H1 (cell line): ENCODE data around the gene MYBL2.

Experiments
- ATF2 ChIP-seq: IDR thresholded peaks from 2 replicates; pipeline ENCODE4 v1.6.1; 2012; ENCODE audit warnings: low read length, inconsistent platforms
- EP300 ChIP-seq, 2 experiments: IDR thresholded peaks; 1 replicate in 1 of 2; 2 replicates in 1 of 2; pipeline ENCODE4 v1.6.1; 2011 to 2012; ENCODE audit warnings: low read depth in 2 of 2, low read length in 2 of 2, mild to moderate bottlenecking in 2 of 2, borderline replicate concordance in 1 of 2, inconsistent platforms in 1 of 2, moderate library complexity in 1 of 2
- EZH2 ChIP-seq: fragments of 200-600 bp; sonication (generic); IDR thresholded peaks from 2 replicates; pipeline ENCODE4 v1.7.1; 2012; ENCODE audit warnings: low read depth, mild to moderate bottlenecking, moderate library complexity, low read length, inconsistent platforms; ENCODE audit not compliant: severe bottlenecking
- MAX ChIP-seq: IDR thresholded peaks from 2 replicates; pipeline ENCODE4 v1.6.1; 2012; ENCODE audit warnings: inconsistent platforms
- POLR2AphosphoS5 ChIP-seq: IDR thresholded peaks from 2 replicates; pipeline ENCODE4 v1.6.1; 2011; ENCODE audit warnings: low read depth, low read length
- RAD21 ChIP-seq, 2 experiments: IDR thresholded peaks in 1 of 2; conservative IDR thresholded peaks in 1 of 2; 2 replicates each; pipeline ENCODE4 v1.6.1; 2011; ENCODE audit warnings: low read depth in 2 of 2, low read length in 2 of 2, improper control_type of control experiment in 1 of 2, inconsistent platforms in 1 of 2, mild to moderate bottlenecking in 1 of 2, moderate library complexity in 1 of 2
- RBBP5 ChIP-seq: IDR thresholded peaks from 2 replicates; pipeline ENCODE4 v1.7.1; 2012; ENCODE audit warnings: low read depth, mild to moderate bottlenecking, inconsistent platforms, low read length, moderate library complexity, borderline replicate concordance
- SIX5 ChIP-seq: IDR thresholded peaks from 2 replicates; pipeline ENCODE4 v1.6.1; 2011; ENCODE audit warnings: mild to moderate bottlenecking, low read depth, low read length
- SP1 ChIP-seq: IDR thresholded peaks from 2 replicates; pipeline ENCODE4 v1.6.1; 2011; ENCODE audit warnings: low read depth, low read length
- TAF1 ChIP-seq: IDR thresholded peaks from 2 replicates; pipeline ENCODE4 v1.6.1; 2011; ENCODE audit warnings: mild to moderate bottlenecking, low read depth, low read length
- TAF7 ChIP-seq: optimal IDR thresholded peaks from 2 replicates; pipeline ENCODE3; 2011; ENCODE audit warnings: low read depth, mild to moderate bottlenecking, inconsistent platforms, low read length, moderate library complexity, borderline replicate concordance
- TEAD4 ChIP-seq: IDR thresholded peaks from 2 replicates; pipeline ENCODE4 v1.6.1; 2012; ENCODE audit warnings: low read depth, low read length, inconsistent platforms, mixed read lengths
- TF ChIP-seq, protein P1 (sequence below), 3 experiments: IDR thresholded peaks; 1 replicate in 2 of 3; 2 replicates in 1 of 3; pipeline versions ENCODE4 v1.5.1 to v1.6.1; 2011; ENCODE audit warnings: low read length in 3 of 3, mild to moderate bottlenecking in 3 of 3, inconsistent platforms in 2 of 3, low read depth in 1 of 3, moderate library complexity in 1 of 3; ENCODE audit not compliant: insufficient read depth in 1 of 3; ENCODE audit errors: control extremely low read depth in 1 of 3

DNA sequence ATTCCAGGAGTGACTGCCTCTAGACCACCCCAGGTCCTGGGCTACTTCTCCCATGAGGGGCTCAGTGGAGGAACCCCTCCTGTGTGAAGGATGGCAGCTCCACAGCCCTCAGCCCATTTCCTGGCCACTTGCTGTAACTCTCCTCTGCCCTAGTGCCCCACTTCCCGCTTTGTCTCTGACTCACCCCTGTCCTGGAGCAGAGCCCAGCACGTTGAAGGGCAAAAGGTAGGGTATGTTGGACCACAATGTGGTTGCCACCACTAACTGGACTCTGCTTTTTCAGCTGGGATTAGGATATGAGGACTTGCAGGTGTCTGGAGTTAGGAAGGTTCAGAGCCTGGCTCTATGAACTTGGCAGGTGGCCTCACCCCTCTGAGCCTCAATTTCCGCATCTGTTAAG, 2.4 kb downstream of the MYBL2 start:
- no peak for TF ChIP-seq TAF7
- TF ChIP-seq, protein P1, sequence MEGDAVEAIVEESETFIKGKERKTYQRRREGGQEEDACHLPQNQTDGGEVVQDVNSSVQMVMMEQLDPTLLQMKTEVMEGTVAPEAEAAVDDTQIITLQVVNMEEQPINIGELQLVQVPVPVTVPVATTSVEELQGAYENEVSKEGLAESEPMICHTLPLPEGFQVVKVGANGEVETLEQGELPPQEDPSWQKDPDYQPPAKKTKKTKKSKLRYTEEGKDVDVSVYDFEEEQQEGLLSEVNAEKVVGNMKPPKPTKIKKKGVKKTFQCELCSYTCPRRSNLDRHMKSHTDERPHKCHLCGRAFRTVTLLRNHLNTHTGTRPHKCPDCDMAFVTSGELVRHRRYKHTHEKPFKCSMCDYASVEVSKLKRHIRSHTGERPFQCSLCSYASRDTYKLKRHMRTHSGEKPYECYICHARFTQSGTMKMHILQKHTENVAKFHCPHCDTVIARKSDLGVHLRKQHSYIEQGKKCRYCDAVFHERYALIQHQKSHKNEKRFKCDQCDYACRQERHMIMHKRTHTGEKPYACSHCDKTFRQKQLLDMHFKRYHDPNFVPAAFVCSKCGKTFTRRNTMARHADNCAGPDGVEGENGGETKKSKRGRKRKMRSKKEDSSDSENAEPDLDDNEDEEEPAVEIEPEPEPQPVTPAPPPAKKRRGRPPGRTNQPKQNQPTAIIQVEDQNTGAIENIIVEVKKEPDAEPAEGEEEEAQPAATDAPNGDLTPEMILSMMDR (IDR thresholded peaks at IDR 0.05; ENCODE audit: control extremely low read depth in 1 of 3, insufficient read depth in 1 of 3, low read depth in 1 of 3, low read length in 3 of 3): no peak
- TF ChIP-seq RBBP5: no peak
- no peak for TF ChIP-seq POLR2AphosphoS5
- TF ChIP-seq MAX: no peak
- TF ChIP-seq TAF1: no peak
- no peak for TF ChIP-seq RAD21 (IDR thresholded peaks at IDR 0.05 in 1 of 2, conservative IDR thresholded peaks at IDR 0.05 in 1 of 2; ENCODE audit: low read depth in 2 of 2, low read length in 2 of 2)
- TF ChIP-seq EZH2: no peak
- TF ChIP-seq ATF2: no peak
- TF ChIP-seq TEAD4: no peak
- TF ChIP-seq SIX5: no peak
- no peak for TF ChIP-seq EP300 (IDR thresholded peaks at IDR 0.05; ENCODE audit: borderline replicate concordance in 1 of 2, low read depth in 2 of 2, low read length in 2 of 2)
- TF ChIP-seq SP1: no peak
